AG04450 (cell line): ENCODE measurements around the gene SLCO3A1. TPM values are rescaled to one million over a fixed set of nuclear protein-coding genes. Genes with fewer than 3 reads are reported as not detected.

ENCODE experiments used
- CTCF ChIA-PET: fragments of 300-600, 350-600 bp; formaldehyde crosslinking; extraction: SDS; loops from one replicate; lab custom pipeline; 2022; ENCODE audit warnings: antibody characterized with exemption, inconsistent platforms; lab: Charles Lee
- POLR2A ChIA-PET: fragments of 350-600 bp; formaldehyde crosslinking; extraction: SDS; loops from one replicate; lab custom pipeline; 2021; ENCODE audit warnings: antibody characterized with exemption, inconsistent platforms; lab: Yijun Ruan, JAX
- DNase-seq: peaks from one replicate; pipeline ENCODE4 v3.0.0-alpha.2; 2011; ENCODE audit warnings: low read depth, low spot score
- H3K27ac ChIP-seq: one replicate; pipeline ENCODE4 v1.5.1; 2012; ENCODE audit warnings: low read depth, low read length, control low read depth
- H3K27me3 ChIP-seq: one replicate; pipeline ENCODE4 v1.6.0; 2012; ENCODE audit warnings: low read length; ENCODE audit not compliant: control insufficient read depth, insufficient read depth
- H3K4me3 ChIP-seq: 2 replicates; pipeline ENCODE4 v1.5.1; 2011; ENCODE audit warnings: mild to moderate bottlenecking, low read depth, low read length, control low read depth
- H3K9me3 ChIP-seq: 2 replicates; pipeline ENCODE4 v1.5.1; 2012; ENCODE audit warnings: low read length; ENCODE audit not compliant: control insufficient read depth, insufficient read depth
- CTCF ChIP-seq: IDR thresholded peaks from 2 replicates; pipeline ENCODE4 v1.5.1; 2011; ENCODE audit warnings: low read depth, low read length, control low read depth, inconsistent platforms
- polyA plus RNA-seq: library from polyadenylated mRNA; depleted of rRNA; stranded (reverse); fragments of >200 nt; gene quantifications from 2 replicates; pipeline ENCODE4 v1.2.3, GENCODE V29; 2011

Gene SLCO3A1
- polyA plus RNA-seq, 1 experiment: 7.6 TPM

GRCh38 chr15:91878319-91878870, 24.9 kb downstream of the SLCO3A1 start:
- TF ChIP-seq CTCF: no peak
- no peak overlapping the region for H3K27ac ChIP-seq
- DNase-seq: no peak
- no peaks in the 10 kb centered on the region for H3K9me3 ChIP-seq
- CTCF ChIA-PET: no interaction called here
- no peaks in the 10 kb centered on the region for H3K27me3 ChIP-seq
- no peak overlapping the region for H3K4me3 ChIP-seq
- POLR2A ChIA-PET: no interaction called here

GRCh38 chr15:91879158-91879557, 25.6 kb downstream of the SLCO3A1 start:
- DNase-seq: no peak
- no peak overlapping the region for H3K4me3 ChIP-seq
- ChIA-PET POLR2A (interaction anchor here (0.5 to 1.0 kb wide), 2 partner anchors 11 to 401 kb away, joined by 3 read pairs; no protein-coding TSS in a partner anchor), CTCF (no interaction called here)
- no peak for TF ChIP-seq CTCF
- H3K9me3 ChIP-seq: no peaks in the 10 kb centered on the region
- H3K27ac ChIP-seq: no peak overlapping the region
- H3K27me3 ChIP-seq: no peaks in the 10 kb centered on the region

GRCh38 chr15:91880373-91880772, 26.9 kb downstream of the SLCO3A1 start:
- DNase-seq: no peak
- Histone ChIP-seq H3K27me3 (no peaks in the 10 kb centered on the region), H3K27ac (no peak overlapping the region), H3K4me3 (no peak overlapping the region), H3K9me3 (no peaks in the 10 kb centered on the region)
- POLR2A ChIA-PET: no interaction called here
- CTCF ChIA-PET: no interaction called here
- no peak for TF ChIP-seq CTCF

GRCh38 chr15:91881569-91882297, 28.2 kb downstream of the SLCO3A1 start:
- H3K9me3 ChIP-seq: no peaks in the 10 kb centered on the region
- DNase-seq: no peak
- TF ChIP-seq CTCF: no peak
- POLR2A ChIA-PET: no interaction called here
- no peak overlapping the region for H3K27ac ChIP-seq
- CTCF ChIA-PET: interaction anchor here (1.5 to 1.7 kb wide), 2 partner anchors 28 to 30 kb away, joined by 6 to 9 read pairs; partner anchors contain the start of gene SLCO3A1
- H3K27me3 ChIP-seq: no peaks in the 10 kb centered on the region
- no peak overlapping the region for H3K4me3 ChIP-seq

- ChIA-PET CTCF (interaction anchor here (1.5 to 1.7 kb wide), 2 partner anchors 29 to 31 kb away, joined by 6 to 9 read pairs; partner anchors contain the start of gene SLCO3A1), POLR2A (interaction anchor here (1.2 kb wide), 1 partner anchor 16 kb away, joined by 3 read pairs; no protein-coding TSS in a partner anchor)
- H3K27me3 ChIP-seq: no peaks in the 10 kb centered on the region
- no peaks in the 10 kb centered on the region for H3K9me3 ChIP-seq
- H3K4me3 ChIP-seq: no peak overlapping the region
- no peak for DNase-seq
- no peak for TF ChIP-seq CTCF
- no peak overlapping the region for H3K27ac ChIP-seq
These were observed 29.5 kb downstream of the SLCO3A1 start for GRCh38 chr15:91882858-91883586.
